SKM-1 (cell line): Measurements from ENCODE around the gene HPD.

Experiments
- DNase-seq: peaks from one replicate; lab custom pipeline; 2025; ENCODE audit not compliant: unreplicated experiment; lab: John Stamatoyannopoulos, UW

The HPD gene

DNA sequence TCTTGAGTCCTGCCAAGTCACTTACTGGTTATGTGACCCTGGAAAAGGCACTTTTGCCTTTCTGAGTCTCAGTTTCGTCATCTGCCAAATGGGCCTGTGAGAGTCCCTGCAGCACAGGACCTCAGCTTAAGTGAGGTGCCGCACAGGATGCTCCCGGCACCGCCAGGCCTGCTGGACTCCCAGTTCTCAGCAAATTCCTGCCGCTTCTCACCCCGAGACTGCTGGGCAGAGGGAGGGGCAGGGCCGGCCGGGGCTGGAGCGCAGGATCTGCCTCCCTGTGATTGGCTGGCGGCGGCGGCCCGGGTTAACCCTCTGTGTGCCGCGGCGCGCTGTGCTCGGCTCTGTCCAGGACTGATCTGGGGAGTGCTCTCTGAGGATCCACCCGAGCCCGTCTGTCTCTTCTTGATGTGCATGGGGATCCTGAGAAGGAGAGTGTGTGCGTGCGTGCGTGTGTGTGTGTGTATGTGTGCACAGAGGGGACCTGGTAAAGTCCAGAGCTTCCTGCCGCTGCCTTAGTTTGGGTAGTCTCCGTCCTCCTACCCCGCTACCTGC, 46.3 kb downstream of the HPD start:
- no peak for DNase-seq

DNA sequence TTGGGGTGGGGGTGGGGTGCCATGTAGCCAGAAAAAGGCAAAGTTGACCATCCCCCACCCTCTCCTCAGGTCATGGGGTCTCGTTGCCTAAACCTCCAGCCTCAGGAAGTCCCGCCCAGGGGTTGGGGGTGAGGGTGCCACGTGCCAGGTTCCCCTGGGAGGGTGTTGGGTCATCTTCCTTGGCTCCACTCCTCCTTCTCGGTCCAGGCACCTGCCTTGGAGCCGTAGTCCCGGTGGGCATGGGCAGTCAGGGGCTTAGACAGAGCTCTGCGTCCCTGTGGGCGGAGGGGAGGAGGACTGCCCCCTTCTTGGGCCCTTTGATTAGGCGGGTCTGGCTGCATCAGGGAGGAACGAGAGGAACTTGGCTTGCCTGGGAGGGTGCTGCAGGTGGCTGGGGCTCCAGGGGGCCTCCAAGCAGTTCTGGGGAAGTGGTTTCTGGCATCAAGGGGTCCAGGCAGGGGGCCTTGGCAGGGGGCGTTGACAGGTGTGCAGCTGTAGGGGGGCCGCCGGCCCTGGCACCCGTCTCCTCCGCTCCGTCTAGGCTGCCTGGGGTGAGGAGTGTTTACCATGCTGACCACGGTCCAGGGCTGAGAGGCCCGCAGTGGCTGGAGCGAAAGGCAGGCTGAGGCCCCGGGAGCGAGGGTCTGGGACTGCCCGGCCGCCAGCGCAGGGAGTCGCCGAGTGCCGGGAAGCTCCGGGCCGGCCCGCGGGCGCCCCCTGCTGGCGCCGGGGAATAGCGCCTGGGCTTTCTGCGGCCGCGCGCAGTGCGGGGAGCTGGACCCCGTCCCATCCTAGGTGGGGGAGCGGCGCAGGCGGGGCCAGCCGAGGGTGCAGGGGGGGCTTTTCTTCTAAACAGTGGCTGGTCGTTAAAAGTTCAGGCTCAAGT, 47.0 kb downstream of the HPD start:
- no peak for DNase-seq

DNA sequence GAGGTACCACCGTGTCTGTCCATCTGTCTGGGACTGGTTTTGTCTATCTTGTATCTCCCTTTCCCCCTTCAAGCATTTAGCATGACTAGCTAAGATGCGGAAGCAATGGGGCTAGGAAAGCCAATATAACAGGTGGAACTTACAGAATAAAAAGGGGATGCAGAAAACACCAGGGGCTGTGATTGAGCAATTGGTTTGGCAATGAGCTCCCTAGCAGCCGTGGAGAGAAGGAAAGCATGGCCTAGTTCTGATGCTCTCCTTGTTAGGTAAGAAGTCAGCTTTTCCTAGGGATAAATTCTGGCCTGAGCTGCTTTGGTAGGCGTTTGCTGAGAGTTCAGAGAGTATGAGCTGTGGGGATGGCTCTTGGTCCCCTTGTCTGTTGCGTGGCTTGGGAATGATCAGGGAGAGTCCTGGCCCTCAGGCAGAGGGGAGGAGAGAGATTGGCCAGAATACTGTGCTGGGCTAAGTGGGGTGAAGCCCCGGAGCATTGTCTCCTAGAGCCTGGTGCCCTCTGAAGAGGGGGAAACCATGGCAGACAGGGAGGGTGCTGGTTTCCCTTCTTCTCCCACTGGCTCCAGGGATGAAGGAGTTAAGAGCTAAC, 47.7 kb downstream of the HPD start:
- DNase-seq: no peak

DNA sequence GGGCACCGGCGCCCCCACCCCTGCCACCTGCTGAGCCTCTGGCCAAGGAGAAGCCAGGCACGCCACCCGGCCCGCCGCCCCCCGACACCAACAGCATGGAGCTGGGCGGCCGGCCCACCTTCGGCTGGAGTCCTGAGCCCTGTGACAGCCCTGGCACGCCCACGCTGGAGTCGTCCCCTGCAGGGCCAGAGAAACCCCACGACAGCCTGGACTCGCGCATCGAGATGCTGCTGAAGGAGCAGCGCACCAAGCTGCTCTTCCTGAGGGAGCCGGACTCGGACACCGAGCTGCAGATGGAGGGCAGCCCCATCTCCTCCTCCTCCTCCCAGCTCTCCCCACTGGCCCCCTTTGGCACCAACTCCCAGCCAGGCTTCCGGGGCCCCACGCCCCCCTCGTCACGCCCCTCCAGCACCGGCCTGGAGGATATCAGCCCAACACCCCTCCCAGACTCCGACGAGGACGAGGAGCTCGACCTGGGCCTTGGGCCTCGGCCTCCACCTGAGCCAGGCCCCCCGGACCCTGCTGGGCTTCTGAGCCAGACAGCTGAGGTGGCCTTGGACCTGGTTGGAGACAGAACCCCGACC, 48.3 kb downstream of the HPD start:
- no peak for DNase-seq

DNA sequence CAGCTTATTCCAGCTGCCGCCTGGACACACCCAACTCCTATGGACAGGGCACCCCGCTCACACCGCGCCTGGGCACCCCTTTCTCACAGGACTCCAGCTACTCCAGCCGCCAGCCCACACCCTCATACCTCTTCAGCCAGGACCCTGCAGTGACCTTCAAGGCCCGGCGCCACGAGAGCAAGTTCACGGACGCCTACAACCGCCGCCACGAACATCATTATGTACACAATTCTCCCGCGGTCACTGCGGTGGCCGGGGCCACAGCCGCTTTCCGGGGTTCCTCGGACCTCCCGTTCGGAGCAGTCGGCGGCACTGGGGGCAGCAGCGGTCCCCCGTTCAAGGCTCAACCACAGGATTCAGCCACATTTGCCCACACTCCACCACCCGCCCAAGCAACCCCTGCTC, 48.9 kb downstream of the HPD start:
- no peak for DNase-seq

DNA sequence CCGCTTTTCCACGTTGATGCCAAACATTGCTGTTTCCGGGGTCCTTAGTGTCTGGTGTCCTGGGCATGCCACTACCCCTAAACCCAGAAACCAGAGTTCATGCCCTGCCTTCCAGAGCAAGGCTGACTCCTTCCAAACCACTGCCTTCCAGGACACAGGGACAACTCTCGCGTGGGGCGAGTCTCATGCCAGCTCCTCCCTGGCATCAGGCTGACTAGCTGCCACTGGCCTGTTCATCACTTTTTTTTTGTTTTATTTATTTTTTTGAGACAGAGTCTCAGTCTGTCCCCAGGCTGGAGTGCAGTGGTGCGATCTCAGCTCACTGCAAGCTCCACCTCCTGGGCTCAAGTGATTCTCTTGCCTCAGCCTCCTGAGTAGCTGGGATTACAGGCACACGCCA, 50.0 kb downstream of the HPD start:
- DNase-seq: no peak

DNA sequence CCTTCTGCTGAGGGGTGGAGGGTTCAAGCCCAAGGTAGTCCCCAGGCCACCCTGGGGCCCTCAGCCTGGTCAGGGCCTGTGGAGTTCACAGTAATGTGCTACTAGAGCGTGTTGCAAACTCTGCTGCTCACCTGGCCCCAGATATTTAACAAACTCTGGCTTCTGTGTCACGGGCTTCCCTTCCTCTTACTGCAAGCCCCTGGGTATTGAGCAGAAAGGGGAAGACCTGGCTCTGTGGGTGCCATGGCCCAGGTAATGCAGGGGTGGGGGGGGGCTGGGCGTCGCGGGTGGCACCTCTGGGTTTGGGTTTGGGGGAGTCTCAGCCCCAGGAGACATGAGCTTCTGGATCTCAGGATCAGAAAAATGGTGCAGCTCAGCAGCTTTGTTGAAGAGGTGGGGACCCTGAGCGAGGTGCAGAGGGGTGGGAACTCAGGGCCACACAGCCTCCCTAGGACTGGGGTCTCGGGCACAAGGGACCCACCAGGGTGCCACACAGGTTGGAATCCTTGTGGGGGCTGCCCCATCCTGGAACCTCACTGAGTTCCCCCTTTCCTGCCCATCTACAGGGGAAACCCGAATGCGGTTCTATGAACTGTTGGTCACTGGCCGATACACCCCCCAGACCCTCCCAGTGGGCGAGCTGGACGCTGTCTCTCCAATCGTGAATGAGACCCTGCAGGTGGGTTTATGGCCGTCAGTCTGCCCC, 50.9 kb downstream of the HPD start:
- DNase-seq: no peak

DNA sequence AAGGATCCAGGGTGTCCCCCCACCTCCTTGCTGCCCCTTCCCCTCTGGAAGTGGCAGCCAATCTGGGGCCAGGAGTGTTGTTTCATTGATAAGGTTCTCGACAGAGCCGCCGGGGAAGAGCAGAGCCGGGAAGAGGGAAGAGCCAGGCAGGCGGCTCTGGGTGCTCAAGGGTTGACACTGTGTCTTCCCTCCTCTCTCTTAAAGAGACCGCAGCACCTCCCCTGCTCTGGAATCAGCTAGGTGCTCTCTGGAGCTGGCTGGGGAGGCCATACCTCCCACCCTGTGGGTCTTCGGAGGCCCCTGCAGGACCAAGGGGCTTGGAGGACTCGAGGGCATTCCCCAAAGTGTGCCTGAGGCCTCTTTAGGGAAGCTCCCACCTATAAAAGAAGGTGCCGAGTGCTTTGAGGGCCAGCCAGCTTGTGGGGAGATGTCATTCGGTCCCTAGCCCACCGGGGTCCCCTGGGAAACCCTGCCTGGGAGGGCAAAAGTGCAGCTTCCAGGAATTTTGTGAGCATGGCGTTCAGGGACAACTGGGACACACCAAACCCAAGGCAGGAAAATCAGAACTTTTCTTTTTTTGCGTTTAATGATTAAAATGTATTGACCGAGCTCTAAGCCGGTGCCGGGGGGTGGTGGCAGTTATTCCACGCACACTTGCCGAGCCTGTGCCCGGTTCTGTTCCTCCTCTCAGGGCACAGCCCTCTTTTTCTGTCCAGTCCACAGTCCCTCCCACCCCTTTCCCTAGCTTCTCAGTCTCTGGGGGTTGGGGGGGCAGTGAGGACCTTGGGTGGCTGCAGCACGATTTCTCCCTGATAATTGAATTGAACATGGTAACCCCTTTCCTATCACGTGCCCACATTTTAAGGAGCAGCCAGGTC, 51.9 kb downstream of the HPD start:
- no peak for DNase-seq

DNA sequence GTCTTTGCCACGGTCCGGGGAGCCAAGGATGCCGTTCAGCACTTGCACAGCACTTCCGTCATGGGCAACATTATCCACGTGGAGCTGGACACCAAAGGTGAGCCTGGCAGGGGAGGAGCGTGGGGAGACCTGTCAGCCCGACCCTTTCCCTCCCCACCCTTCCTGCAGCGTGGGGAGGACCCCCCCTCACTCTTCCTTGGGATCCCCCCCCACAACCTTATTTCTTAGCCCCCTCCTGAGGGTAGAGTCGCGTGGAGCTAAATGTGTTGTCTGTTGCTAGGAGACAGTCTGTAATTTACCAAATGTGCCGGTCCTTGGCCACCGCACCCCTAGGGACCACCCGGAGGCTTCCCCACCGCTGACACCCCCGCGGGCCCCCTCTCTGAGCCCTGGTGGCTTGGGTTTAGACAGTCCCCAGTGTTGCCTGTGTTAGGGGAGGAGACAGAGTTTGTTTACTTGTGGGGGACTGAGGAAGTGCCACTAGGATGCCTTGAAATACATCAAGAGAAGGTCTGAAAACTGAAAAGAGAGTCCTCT, 52.6 kb downstream of the HPD start:
- no peak for DNase-seq

DNA sequence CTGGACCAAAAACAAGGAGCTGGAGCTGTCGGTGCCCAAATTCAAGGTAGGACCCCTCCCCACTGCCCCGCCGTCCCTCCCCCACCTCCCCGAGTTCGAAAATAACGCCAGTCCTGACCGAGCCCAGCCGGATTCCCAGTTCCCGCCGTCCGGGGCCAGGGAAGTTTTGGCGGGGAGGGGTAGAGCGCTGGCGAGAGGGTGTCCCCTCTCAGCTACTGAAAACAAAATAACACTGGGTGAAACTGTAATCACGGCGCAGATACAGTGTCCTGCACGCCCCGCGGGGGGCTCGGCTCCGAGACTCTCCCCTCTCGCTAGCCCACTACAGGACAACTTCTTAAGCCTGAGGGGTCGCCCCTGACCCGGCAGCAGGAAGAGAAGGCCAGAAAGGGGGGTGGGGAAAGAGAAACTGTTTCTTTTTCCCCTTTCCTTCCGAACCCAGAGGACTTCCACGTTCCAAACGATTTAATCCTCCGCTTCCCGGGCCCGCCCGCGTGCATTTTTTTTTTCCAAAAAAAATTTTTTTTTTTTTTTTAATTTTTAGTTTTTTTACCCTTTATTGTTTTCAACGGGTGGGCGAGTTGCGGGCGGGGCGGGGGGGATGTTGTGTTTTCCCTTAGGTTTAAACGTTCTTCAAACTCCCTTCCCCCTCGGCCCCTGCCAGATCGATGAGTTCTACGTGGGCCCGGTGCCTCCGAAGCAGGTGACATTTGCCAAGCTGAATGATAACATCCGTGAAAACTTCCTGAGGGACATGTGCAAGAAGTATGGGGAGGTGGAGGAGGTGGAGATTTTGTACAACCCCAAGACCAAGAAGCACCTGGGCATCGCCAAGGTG, 53.3 kb downstream of the HPD start:
- DNase-seq: no peak

DNA sequence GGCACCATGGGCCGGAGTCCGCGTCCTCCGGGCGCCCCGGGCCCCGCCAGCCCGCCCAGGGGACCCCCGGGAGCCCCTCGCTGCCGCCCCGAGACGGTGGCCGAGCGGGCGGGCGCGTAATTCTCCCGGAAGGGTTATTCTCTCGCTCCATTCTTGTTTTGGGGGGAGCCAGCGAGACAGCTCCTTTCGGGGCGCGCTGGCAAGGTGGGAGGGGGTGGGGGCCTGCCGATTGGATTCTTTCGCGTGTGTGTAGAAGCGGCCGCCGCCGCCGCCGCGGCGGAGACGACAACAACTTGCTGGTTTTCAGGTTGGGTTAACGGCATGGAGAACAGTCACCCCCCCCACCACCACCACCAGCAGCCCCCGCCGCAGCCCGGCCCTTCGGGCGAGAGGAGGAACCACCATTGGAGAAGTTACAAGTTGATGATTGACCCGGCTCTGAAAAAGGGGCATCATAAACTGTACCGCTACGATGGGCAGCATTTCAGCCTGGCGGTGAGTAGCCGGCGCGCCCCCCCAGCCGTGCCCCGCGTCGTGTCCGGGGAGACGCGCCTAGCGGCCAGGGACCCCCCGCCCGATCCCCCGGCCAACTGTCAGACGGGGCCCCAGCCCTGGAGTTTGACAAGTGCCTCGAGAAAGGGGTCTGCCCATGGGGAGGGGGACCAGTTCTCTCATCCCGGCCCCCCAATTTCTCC, 54.1 kb downstream of the HPD start:
- no peak for DNase-seq

DNA sequence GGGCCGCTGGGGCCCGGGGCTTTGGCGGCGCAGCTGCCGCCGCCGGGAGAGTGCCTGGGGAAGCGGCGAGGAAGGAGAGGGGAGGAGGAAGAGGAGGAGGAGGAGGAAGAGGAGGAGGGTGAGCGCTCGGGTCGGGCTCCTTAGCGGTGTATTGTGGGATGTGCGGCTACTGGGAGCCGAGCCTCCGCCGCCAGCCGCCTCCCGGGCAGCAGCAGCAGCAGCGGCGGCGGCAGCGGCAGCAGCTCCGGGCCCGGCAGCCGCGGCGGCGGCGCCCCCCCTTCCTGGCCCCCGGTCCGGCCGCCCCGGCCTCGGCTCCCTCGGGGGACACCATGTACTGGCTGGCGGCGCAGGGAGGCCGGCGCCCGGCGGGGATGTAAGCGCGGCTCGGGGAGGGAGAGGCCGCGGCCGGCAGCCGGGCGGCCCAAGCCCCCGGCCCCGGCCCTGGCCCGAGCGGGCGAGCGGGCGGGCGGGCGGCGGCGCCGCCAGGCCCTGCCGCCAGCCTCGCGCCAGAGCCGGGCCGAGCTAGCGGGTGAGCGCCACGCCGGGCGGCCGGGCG, 54.7 kb downstream of the HPD start, which contains the start of gene SETD1B:
TSS of gene SETD1B (plus strand) at position 149 of the 556 bp plus-strand sequence. CDS start 729 bp downstream, outside the sequence.
- peak; percentile 53 for DNase-seq

DNA sequence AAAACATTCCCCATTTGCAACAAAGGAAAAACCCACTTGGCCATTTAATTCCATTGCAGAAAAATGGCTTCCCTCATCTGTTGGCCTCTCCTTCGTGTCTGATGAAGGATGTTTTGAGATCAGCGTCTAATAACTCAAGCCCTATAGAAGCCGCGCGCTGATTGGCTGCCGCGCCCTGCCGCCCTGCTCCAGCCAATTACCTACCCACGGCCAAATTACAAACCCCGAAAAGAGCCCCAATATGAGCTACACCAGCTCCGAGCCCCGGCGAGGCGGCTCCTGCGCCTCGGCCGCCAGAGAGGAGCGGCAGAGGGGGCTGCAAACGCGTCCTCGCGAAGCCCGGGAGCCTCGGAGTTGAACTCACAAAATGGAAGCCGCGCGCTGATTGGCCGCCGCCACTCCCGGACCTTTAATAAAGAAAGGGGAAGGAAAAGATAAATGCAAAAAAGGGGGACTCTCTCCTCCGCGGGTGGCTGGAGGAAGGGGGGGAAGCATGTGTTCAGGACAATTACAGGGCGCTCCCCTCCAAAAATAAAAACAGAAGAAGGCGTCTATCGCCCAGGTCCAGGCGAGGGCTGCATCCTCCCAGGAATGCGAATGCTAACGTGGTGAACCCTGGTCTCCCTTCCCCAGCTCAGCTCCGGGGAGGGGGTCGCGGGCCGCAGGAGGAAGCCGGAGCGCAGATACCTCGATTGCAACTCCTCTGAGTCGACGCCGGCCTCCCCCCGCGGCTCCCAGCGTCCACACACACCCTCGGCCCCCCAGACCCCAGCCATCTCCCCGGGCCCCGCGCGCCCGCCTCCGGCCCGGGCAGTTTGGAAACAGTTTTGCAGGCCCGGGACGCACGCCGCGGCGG, 55.6 kb downstream of the HPD start:
- peak; percentile 51 for DNase-seq

DNA sequence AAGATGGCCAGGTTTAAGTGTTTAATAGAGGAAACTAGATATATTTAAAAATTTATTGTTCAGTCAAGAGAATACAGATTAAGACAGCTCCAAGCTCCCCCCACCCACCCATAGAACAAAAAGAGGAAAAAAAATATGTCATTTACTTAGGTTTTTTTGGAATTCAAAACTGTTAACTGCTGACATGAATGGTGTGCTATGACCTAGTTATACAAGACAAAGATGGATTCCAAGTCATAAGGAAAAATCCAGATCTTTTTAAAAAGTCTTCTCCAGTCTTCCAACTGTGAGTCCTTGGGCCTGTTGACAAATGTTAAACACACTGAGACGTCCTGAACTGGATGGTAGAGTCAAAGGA, 56.2 kb downstream of the HPD start:
- DNase-seq: no peak

DNA sequence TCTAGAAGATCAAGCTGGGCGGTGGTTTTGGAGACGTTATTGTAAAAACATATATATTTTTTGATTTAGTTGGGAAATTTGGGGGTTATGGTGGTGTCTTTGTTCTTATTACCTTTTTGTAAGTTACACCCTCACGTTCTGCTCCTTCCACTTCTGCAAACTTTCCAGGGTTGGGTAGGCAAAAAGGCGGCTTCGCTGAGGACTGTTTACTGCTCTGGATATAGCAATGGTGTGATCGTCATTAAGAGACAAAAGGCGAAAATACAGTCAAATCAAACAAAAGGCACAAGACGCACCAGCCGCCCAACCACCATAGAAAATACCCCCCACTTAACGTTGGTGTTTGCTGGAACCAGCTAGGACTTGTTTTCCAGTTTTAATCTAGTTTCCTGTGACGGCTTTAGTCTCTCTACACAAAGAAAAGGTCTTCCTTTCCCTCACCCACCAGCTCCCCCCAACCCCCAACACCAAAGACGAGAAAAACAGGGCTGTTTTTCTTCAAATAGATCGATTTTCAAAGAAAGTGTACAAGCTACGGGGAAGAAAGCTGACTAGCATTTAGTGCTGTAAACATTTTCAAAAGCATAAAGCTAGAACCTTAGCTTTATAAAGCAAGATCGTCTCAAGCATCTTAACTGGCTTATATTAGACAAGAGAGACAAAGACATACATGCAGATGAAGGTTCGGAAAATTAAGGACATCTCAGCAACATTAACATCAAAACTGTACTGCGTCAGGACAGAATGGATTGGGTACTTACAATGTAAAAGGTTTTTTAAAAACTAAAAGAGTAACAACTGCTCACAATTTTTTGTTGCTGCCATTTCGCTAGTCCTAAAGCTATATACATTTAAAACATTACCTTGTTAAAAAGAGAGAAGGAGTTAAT, 56.8 kb downstream of the HPD start:
- no peak for DNase-seq
